Panc1 (cell line): ENCODE data around the gene JMJD1C.

Experiments
- CTCF ChIP-seq: fragments of 450-650 bp; IDR thresholded peaks from 2 replicates; pipeline ENCODE4 v1.5.1; 2017; ENCODE audit warnings: mild to moderate bottlenecking
- REST ChIP-seq, 2 experiments: IDR thresholded peaks; 2 replicates each; pipeline ENCODE4 v1.6.1; 2011 to 2012; ENCODE audit warnings: low read depth in 2 of 2, control low read depth in 1 of 2, low read length in 1 of 2, mild to moderate bottlenecking in 1 of 2, moderate library complexity in 1 of 2; ENCODE audit not compliant: insufficient read depth in 1 of 2

- TF ChIP-seq CTCF (no peak), REST (IDR thresholded peaks at IDR 0.05; ENCODE audit: insufficient read depth in 1 of 2, low read depth in 2 of 2, low read length in 1 of 2) (no peak)
Observed at GRCh38 chr10:63466144-63466935, 563 bp upstream of the JMJD1C start.
